ENCODE results near the gene CAMKK1.

CAMKK1 gene

DNA sequence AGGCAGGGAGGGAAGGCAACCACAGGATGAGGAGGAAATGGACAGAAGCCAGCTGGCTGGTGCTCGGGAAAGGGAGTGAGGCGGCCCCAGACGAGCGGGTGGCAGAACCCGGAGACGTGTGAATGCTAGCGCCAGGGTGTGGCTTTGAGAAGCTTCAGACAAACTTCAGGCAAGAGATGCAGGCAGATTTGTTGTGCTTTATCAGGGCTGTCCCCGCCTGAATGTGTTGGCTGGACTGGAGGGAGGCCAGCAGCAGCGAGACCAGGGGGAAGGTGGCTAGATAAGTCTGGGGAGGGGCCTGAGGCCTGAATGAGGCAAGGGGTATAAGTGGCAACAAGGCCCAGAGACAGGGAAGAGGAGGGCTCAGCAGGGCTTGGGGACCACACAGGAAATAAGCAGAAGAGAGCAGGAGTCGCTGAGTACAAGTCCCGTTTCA lies 22.0 kb downstream of the CAMKK1 start:
- TF ChIP-seq, protein P1, sequence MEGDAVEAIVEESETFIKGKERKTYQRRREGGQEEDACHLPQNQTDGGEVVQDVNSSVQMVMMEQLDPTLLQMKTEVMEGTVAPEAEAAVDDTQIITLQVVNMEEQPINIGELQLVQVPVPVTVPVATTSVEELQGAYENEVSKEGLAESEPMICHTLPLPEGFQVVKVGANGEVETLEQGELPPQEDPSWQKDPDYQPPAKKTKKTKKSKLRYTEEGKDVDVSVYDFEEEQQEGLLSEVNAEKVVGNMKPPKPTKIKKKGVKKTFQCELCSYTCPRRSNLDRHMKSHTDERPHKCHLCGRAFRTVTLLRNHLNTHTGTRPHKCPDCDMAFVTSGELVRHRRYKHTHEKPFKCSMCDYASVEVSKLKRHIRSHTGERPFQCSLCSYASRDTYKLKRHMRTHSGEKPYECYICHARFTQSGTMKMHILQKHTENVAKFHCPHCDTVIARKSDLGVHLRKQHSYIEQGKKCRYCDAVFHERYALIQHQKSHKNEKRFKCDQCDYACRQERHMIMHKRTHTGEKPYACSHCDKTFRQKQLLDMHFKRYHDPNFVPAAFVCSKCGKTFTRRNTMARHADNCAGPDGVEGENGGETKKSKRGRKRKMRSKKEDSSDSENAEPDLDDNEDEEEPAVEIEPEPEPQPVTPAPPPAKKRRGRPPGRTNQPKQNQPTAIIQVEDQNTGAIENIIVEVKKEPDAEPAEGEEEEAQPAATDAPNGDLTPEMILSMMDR (IDR thresholded peaks at IDR 0.05; ENCODE audit: insufficient read depth, low read length, poor library complexity, severe bottlenecking), result no peak
- DNase-seq (ENCODE audit: extremely low read depth, insufficient read length), result no peak
- Histone ChIP-seq H3K27me3 (replicated peaks; ENCODE audit: control insufficient read depth, insufficient read depth, low read length) (no peaks in the 10 kb centered on the region), H3K4me3 (replicated peaks; ENCODE audit: low read depth, low read length) (no peak overlapping the region), H3K36me3 (ENCODE audit: control insufficient read depth, insufficient read depth, low read length) (no peaks in the 10 kb centered on the region)

DNA sequence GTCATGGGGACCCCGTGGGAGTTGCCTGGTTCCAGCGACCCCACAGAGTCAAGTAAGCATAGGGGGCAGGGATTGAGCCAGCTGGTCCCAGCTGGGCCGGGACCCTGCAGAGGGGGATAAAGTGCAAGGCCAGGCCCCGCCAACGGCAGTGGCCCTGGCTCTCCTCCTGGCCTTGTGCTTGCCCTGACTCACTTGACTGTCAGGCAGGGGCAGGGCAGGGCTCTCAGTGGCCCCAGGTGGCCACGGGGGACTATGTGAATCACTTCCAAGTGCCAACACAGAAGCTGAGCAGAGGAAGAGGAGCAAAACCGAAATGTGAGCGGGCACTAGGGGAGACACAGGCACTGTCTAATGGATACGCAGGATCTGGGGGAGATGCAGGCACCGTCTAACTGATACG lies 25.2 kb downstream of the CAMKK1 start:
- TF ChIP-seq, protein P1 (IDR thresholded peaks at IDR 0.05; ENCODE audit: insufficient read depth, low read length, poor library complexity, severe bottlenecking), result no peak
- DNase-seq (ENCODE audit: extremely low read depth, insufficient read length), result no peak
- no peaks in the 10 kb centered on the region for H3K36me3 ChIP-seq (ENCODE audit: control insufficient read depth, insufficient read depth, low read length)
- H3K4me3 ChIP-seq (replicated peaks; ENCODE audit: low read depth, low read length), result no peak overlapping the region
- no peaks in the 10 kb centered on the region for H3K27me3 ChIP-seq (replicated peaks; ENCODE audit: control insufficient read depth, insufficient read depth, low read length)

DNA sequence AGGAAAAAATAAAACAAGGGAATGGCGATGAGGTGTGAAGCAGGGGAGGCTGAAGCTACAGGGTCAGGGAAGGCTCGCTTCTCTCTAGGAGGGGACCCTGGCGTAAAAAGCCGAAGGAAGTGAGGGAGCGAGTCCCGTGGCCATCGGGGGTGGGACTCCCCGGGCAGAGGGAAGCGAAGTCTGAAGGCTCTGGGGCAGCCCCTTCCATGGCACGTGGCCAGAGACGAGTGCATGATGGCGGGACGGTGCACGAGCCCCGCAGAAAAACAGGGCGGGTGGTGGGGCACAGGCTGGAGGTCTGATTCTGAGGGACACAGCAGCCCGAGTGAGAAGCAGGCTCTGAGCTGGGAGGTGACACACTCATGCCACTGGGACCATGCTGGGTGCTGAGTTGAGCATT lies 25.7 kb downstream of the CAMKK1 start:
- Histone ChIP-seq H3K36me3 (ENCODE audit: control insufficient read depth, insufficient read depth, low read length) (no peaks in the 10 kb centered on the region), H3K4me3 (replicated peaks; ENCODE audit: low read depth, low read length) (no peak overlapping the region), H3K27me3 (replicated peaks; ENCODE audit: control insufficient read depth, insufficient read depth, low read length) (no peaks in the 10 kb centered on the region)
- TF ChIP-seq, protein P1 (IDR thresholded peaks at IDR 0.05; ENCODE audit: insufficient read depth, low read length, poor library complexity, severe bottlenecking), result no peak
- DNase-seq (ENCODE audit: extremely low read depth, insufficient read length), result no peak

DNA sequence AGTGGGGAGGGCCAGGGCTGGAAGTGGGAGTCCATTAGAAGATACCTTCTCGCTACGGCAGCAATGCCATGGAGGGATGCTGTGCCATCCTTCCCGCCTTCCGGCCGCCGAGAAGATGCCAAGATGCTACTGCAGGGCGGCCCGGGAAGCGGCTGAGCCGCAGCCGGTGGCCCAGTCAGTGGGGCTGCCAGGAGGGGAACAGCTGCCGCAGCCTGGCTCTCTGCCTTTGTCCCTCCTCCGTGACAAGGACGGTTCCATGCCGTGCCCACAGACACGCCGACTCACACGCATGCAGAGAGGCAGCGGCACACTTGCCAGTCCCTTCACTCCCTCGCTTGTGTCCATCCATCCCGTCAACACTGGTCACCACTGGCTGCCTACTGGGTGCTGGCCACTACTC lies 26.6 kb downstream of the CAMKK1 start:
- Histone ChIP-seq H3K4me3 (replicated peaks; ENCODE audit: low read depth, low read length) (no peak overlapping the region), H3K36me3 (ENCODE audit: control insufficient read depth, insufficient read depth, low read length) (no peaks in the 10 kb centered on the region), H3K27me3 (replicated peaks; ENCODE audit: control insufficient read depth, insufficient read depth, low read length) (no peaks in the 10 kb centered on the region)
- DNase-seq (ENCODE audit: extremely low read depth, insufficient read length), result no peak
- TF ChIP-seq, protein P1 (IDR thresholded peaks at IDR 0.05; ENCODE audit: insufficient read depth, low read length, poor library complexity, severe bottlenecking), result no peak

DNA sequence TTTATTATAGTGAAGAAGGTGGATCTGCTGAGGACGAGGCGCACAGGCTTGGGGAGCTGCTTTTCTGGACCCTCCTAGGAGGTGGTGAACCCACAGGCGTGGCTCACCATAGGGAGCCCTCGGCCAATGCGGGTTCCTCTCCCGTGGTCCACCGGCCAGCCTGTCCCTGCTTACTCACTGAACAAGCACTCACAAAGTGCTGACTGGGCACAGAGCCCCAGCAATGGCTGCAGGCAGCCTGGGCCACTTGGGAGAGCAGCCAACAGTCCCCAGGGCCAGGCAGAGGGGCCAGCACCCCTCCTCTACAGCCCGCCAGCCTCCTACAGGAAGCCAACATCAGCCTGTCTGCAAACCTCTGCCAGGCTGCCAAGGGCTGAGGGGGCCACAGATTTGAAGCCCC lies 27.7 kb downstream of the CAMKK1 start:
- TF ChIP-seq, protein P1 (IDR thresholded peaks at IDR 0.05; ENCODE audit: insufficient read depth, low read length, poor library complexity, severe bottlenecking), result no peak
- DNase-seq (ENCODE audit: extremely low read depth, insufficient read length), result no peak

GRCh38 chr17:3864534-3864933 lies 28.3 kb downstream of the CAMKK1 start:
- Histone ChIP-seq H3K27me3 (replicated peaks; ENCODE audit: control insufficient read depth, insufficient read depth, low read length) (no peaks in the 10 kb centered on the region; the same call in 1 of the 2 replicates), H3K36me3 (ENCODE audit: control insufficient read depth, insufficient read depth, low read length) (no peaks in the 10 kb centered on the region), H3K4me3 (replicated peaks; ENCODE audit: low read depth, low read length) (no peak overlapping the region)
- TF ChIP-seq, protein P1 (IDR thresholded peaks at IDR 0.05; ENCODE audit: insufficient read depth, low read length, poor library complexity, severe bottlenecking), result no peak
- no peak for DNase-seq (ENCODE audit: extremely low read depth, insufficient read length)

More for the DNA sequence above, 27.7 kb downstream of the CAMKK1 start:
- H3K27me3 ChIP-seq (replicated peaks; ENCODE audit: control insufficient read depth, insufficient read depth, low read length), result no peaks in the 10 kb centered on the region
- H3K4me3 ChIP-seq (replicated peaks; ENCODE audit: low read depth, low read length), result no peak overlapping the region
- H3K36me3 ChIP-seq (ENCODE audit: control insufficient read depth, insufficient read depth, low read length), result no peaks in the 10 kb centered on the region
